ENCODE measurements around the gene CBR3.

DNA sequence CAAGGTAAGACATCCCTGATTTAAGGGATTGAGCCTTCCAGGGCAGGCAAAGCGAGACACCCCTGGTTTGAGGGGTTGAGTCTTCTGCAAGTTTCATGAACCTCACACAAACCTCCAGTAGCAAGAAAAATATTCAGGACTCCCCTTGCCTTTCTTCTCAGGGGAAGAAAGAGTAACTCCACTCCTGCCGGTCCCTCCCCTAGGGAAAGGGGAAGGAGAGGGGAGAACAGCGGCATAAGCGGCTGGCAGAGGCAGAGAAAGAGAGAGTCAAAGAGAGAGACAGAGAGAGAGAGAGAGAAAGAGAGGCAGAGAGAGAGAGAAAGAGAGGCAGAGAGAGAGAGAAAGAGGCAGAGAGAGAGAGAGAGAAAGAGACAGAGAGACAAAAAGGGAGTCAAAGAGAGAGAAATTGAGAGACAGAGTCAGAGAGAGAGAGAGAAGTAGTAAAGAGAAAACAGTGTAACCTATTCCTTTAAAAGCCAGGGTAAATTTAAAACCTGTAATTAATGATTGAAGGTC lies 29.5 kb upstream of the CBR3 start:
- TF ChIP-seq TAF1 (IDR thresholded peaks at IDR 0.05; ENCODE audit: low read depth, low read length) (no peak), POLR2AphosphoS5 (IDR thresholded peaks at IDR 0.05; ENCODE audit: low read depth, low read length) (no peak), POLR2A (IDR thresholded peaks at IDR 0.05; ENCODE audit: low read depth, low read length) (no peak), POU2F2 (IDR thresholded peaks at IDR 0.05; ENCODE audit: low read depth, low read length) (no peak), SPI1 (IDR thresholded peaks at IDR 0.05; ENCODE audit: low read depth, low read length) (no peak), PAX5 (IDR thresholded peaks at IDR 0.05; ENCODE audit: insufficient read depth, low read length, severe bottlenecking) (no peak)

Measured in GM12891 (cell line).